HG02884 (cell line): ENCODE data around the gene PLEKHN1.
"Not testable (repeated sequence)": the region's sequence is repeated elsewhere in the genome, so short reads cannot be mapped to it uniquely, and the experiment has no call there.

ENCODE experiments used
- ATAC-seq: cut with Tn5 transposase; IDR thresholded peaks from one replicate; pipeline ENCODE4 v1.9.1; 2021; ENCODE audit warnings: mild to moderate bottlenecking, moderate library complexity; ENCODE audit not compliant: unreplicated experiment

The PLEKHN1 gene

GRCh38 chr1:973459-974292, 7.4 kb downstream of the PLEKHN1 start:
- ATAC-seq = no peak

- no peak for ATAC-seq
Observed at GRCh38 chr1:974293-974640, 8.0 kb downstream of the PLEKHN1 start.

- no peak for ATAC-seq
Observed at GRCh38 chr1:974687-975328, 8.5 kb downstream of the PLEKHN1 start.

GRCh38 chr1:975365-975764, 9.1 kb downstream of the PLEKHN1 start:
- ATAC-seq = no peak

- no peak for ATAC-seq
Observed at GRCh38 chr1:975896-976683, 9.8 kb downstream of the PLEKHN1 start.

- not testable (repeated sequence) for ATAC-seq
Observed at GRCh38 chr1:976791-977190, 10.5 kb downstream of the PLEKHN1 start.

- ATAC-seq = no peak
Observed at GRCh38 chr1:978069-978834, 12.0 kb downstream of the PLEKHN1 start.

GRCh38 chr1:978835-979743, 12.8 kb downstream of the PLEKHN1 start:
- ATAC-seq = no peak

GRCh38 chr1:979744-980072, 13.4 kb downstream of the PLEKHN1 start:
- ATAC-seq = no peak

GRCh38 chr1:980137-980571, 13.9 kb downstream of the PLEKHN1 start:
- no peak for ATAC-seq

- ATAC-seq = no peak
Observed at GRCh38 chr1:980602-981395, 14.5 kb downstream of the PLEKHN1 start.

- no peak for ATAC-seq
Observed at GRCh38 chr1:981491-981954, 15.2 kb downstream of the PLEKHN1 start.

- ATAC-seq = no peak
Observed at GRCh38 chr1:981955-982558, 15.8 kb downstream of the PLEKHN1 start, which contains the start of gene PERM1. TSS of gene PERM1 (minus strand) at chr1:982093. CDS start at chr1:981029, 1,064 bp downstream.

GRCh38 chr1:982765-983436, 16.6 kb downstream of the PLEKHN1 start:
- ATAC-seq = no peak

GRCh38 chr1:983798-984475, 17.7 kb downstream of the PLEKHN1 start:
- ATAC-seq = no peak

- ATAC-seq = no peak
Observed at GRCh38 chr1:984476-984814, 18.2 kb downstream of the PLEKHN1 start.

GRCh38 chr1:985126-985525, 18.8 kb downstream of the PLEKHN1 start:
- no peak for ATAC-seq

GRCh38 chr1:988061-988460, 21.8 kb downstream of the PLEKHN1 start:
- ATAC-seq = not testable (repeated sequence)
